Fibroblast of the aortic adventitia (primary cell): ENCODE data around the gene PRSS38. TPM values are rescaled to one million over a fixed set of nuclear protein-coding genes. Genes with fewer than 3 reads are reported as not detected.
"Not testable (repeated sequence)": the region's sequence is repeated elsewhere in the genome, so short reads cannot be mapped to it uniquely, and the experiment has no call there.

Experiments
- DNase-seq: peaks from one replicate; pipeline ENCODE4 v3.0.0-alpha.2; 2010; ENCODE audit warnings: low read depth
- H3K4me3 ChIP-seq: 2 replicates; pipeline ENCODE4 v1.5.1; 2011; ENCODE audit warnings: low read depth, mild to moderate bottlenecking, control low read depth, low read length, moderate library complexity
- CTCF ChIP-seq: IDR thresholded peaks from 2 replicates; pipeline ENCODE4 v1.5.1; 2011; ENCODE audit warnings: mild to moderate bottlenecking, low read length, control low read depth, inconsistent platforms; ENCODE audit not compliant: insufficient read depth
- total RNA-seq: library from RNA; depleted of rRNA; stranded (reverse); fragments of >200 nt; gene quantifications from 2 replicates; pipeline ENCODE4 v1.2.3, GENCODE V29; 2012; ENCODE audit warnings: low replicate concordance

Gene PRSS38
- total RNA-seq, 1 donor, result not detected

GRCh38 chr1:227841096-227841495, 25.6 kb downstream of the PRSS38 start:
- no peak for TF ChIP-seq CTCF
- DNase-seq, result no peak
- no peak overlapping the region for H3K4me3 ChIP-seq

- H3K4me3 ChIP-seq, result no peak overlapping the region
- no peak for TF ChIP-seq CTCF
- no peak for DNase-seq
These were observed 29.1 kb downstream of the PRSS38 start for GRCh38 chr1:227844320-227845146.

- no peak for TF ChIP-seq CTCF
- H3K4me3 ChIP-seq, result no peak overlapping the region
- no peak for DNase-seq
These were observed 29.6 kb downstream of the PRSS38 start for GRCh38 chr1:227845147-227845458.

GRCh38 chr1:227845519-227845918, 30.0 kb downstream of the PRSS38 start:
- no peak for DNase-seq
- no peak overlapping the region for H3K4me3 ChIP-seq
- TF ChIP-seq CTCF, result no peak

GRCh38 chr1:227846265-227846858, 30.9 kb downstream of the PRSS38 start:
- no peak for DNase-seq
- TF ChIP-seq CTCF, result no peak
- no peak overlapping the region for H3K4me3 ChIP-seq

- not testable (repeated sequence) for H3K4me3 ChIP-seq, DNase-seq
These were observed 31.6 kb downstream of the PRSS38 start for GRCh38 chr1:227847046-227847445.

GRCh38 chr1:227848430-227848932, 33.0 kb downstream of the PRSS38 start:
- TF ChIP-seq CTCF, result no peak
- DNase-seq, result no peak
- H3K4me3 ChIP-seq, result no peak overlapping the region
